K562 (cell line): ENCODE results near the gene RAB4B. TPM values are rescaled to one million over a fixed set of nuclear protein-coding genes. Genes with fewer than 3 reads are reported as not detected.

Experiments
- ATAC-seq: fragments of 200-7000 bp; cut with Tn5 transposase; 3 replicates; pipeline ENCODE4 v1.9.1; 2020; ENCODE audit warnings: moderate library complexity
- BruUV-seq: library from RNA; stranded (reverse); fragments of 400-500 nt; replicated peaks from 2 replicates; lab custom pipeline; 2021; lab: Mats Ljungman, UMichigan
- CTCF ChIA-PET: fragments of 300-600 bp; formaldehyde crosslinking; extraction: SDS; loops from one replicate; lab custom pipeline; 2021; ENCODE audit warnings: low intra/inter-chr PET ratio; lab: Yijun Ruan, JAX
- POLR2A ChIA-PET: fragments of 300-600, 350-650 bp; sonication (Branson Sonifier 250); formaldehyde crosslinking; extraction: SDS; loops from one replicate; lab custom pipeline; 2021; ENCODE audit warnings: antibody characterized with exemption, inconsistent platforms; lab: Yijun Ruan, JAX
- DNase-seq, 4 experiments: peaks; one replicate each; pipeline versions ENCODE4 v3.0.0 to v3.0.0-alpha.2; 2011 to 2018; ENCODE audit warnings: low spot score in 3 of 4, mixed read lengths in 3 of 4; ENCODE audit errors: extremely low read depth in 1 of 4
- FAIRE-seq: peaks from 2 replicates; lab custom pipeline; 2011; peaks lifted over from hg19 to GRCh38; lab: Jason Lieb, UNC
- H2AFZ ChIP-seq: 2 replicates; pipeline ENCODE4 v1.6.0; 2011; ENCODE audit warnings: low read depth, low read length, control low read depth, inconsistent platforms
- H3K27ac ChIP-seq: fragments of 200-600 bp; 3 replicates; pipeline ENCODE4 v1.8.0; 2011; ENCODE audit warnings: low read depth, mild to moderate bottlenecking, control low read depth, inconsistent platforms, low read length, moderate library complexity, mixed read lengths; ENCODE audit errors: extremely low read depth
- H3K27me3 ChIP-seq, 2 experiments: fragments of 300-600 bp in 1 of 2; 2 replicates in 1 of 2; 3 replicates in 1 of 2; pipeline versions ENCODE4 v1.6.0 to v1.8.0; 2011; ENCODE audit warnings: inconsistent platforms in 2 of 2, low read length in 2 of 2, mild to moderate bottlenecking in 1 of 2, mixed read lengths in 1 of 2, moderate library complexity in 1 of 2; ENCODE audit not compliant: control insufficient read depth in 2 of 2, insufficient read depth in 2 of 2
- H3K36me3 ChIP-seq: fragments of 300-600 bp; 3 replicates; pipeline ENCODE4 v1.8.0; 2011; ENCODE audit warnings: mild to moderate bottlenecking, low read length, inconsistent platforms; ENCODE audit not compliant: control insufficient read depth, insufficient read depth
- H3K4me1 ChIP-seq, 2 experiments: fragments of 200-600 bp in 1 of 2; replicated peaks in 1 of 2; 2 replicates in 1 of 2; 3 replicates in 1 of 2; pipeline versions ENCODE4 v1.5.1 to v1.8.0; 2011; ENCODE audit warnings: inconsistent platforms in 2 of 2, low read length in 2 of 2, mild to moderate bottlenecking in 1 of 2, mixed read lengths in 1 of 2, moderate library complexity in 1 of 2; ENCODE audit not compliant: control insufficient read depth in 2 of 2, insufficient read depth in 2 of 2
- H3K4me2 ChIP-seq: 2 replicates; pipeline ENCODE4 v1.6.1; 2011; ENCODE audit warnings: low read length, control low read depth, inconsistent platforms, mixed read lengths; ENCODE audit not compliant: insufficient read depth
- H3K4me3 ChIP-seq: fragments of 200-600 bp; sonication (generic), shearing (Covaris generic); 2 replicates; pipeline ENCODE4 v1.5.1; 2016; ENCODE audit warnings: control low read depth, inconsistent platforms
- H3K79me2 ChIP-seq: fragments of 200-600 bp; 3 replicates; pipeline ENCODE4 v1.8.0; 2011; ENCODE audit warnings: low read length, inconsistent platforms; ENCODE audit not compliant: control insufficient read depth, insufficient read depth
- H3K9ac ChIP-seq, 2 experiments: 2 replicates each; pipeline versions ENCODE4 v1.6.0 to v1.6.1; 2011; ENCODE audit warnings: low read depth in 2 of 2, low read length in 2 of 2, control low read depth in 1 of 2, inconsistent platforms in 1 of 2, mild to moderate bottlenecking in 1 of 2, mixed read lengths in 1 of 2; ENCODE audit not compliant: insufficient read depth in 1 of 2
- H3K9me1 ChIP-seq: one replicate; pipeline ENCODE4 v1.6.0; 2011; ENCODE audit warnings: inconsistent platforms, mild to moderate bottlenecking, low read length, moderate library complexity; ENCODE audit not compliant: control insufficient read depth, insufficient read depth
- H3K9me3 ChIP-seq: replicated peaks from 2 replicates; pipeline ENCODE4 v1.5.1; 2011; ENCODE audit warnings: low read depth, low read length, inconsistent platforms; ENCODE audit not compliant: control insufficient read depth, insufficient read depth
- H4K20me1 ChIP-seq: replicated peaks from 2 replicates; pipeline ENCODE4 v1.6.1; 2011; ENCODE audit warnings: low read length, inconsistent platforms, mixed read lengths; ENCODE audit not compliant: control insufficient read depth, insufficient read depth
- BCOR ChIP-seq: fragments of 450-650 bp; IDR thresholded peaks from 2 replicates; pipeline ENCODE4 v1.6.1; 2016
- CREM ChIP-seq: IDR thresholded peaks from 2 replicates; pipeline ENCODE4 v1.6.1; 2014; ENCODE audit warnings: antibody characterized with exemption, low read depth
- GTF2A2 ChIP-seq: IDR thresholded peaks from 2 replicates; pipeline ENCODE4 v1.6.1; 2016; ENCODE audit warnings: mild to moderate bottlenecking, missing genetic modification characterization, missing compliant biosample characterization
- KAT8 ChIP-seq: fragments of 450-650 bp; IDR thresholded peaks from 2 replicates; pipeline ENCODE4 v1.6.1; 2016; ENCODE audit warnings: low read depth, mild to moderate bottlenecking
- MEF2A ChIP-seq: IDR thresholded peaks from 2 replicates; pipeline ENCODE4 v1.6.1; 2011; ENCODE audit warnings: low read depth, mild to moderate bottlenecking, low read length, moderate library complexity; ENCODE audit not compliant: control insufficient read depth
- NFRKB ChIP-seq: fragments of 450-650 bp; IDR thresholded peaks from 2 replicates; pipeline ENCODE4 v1.6.1; 2016; ENCODE audit warnings: low read depth
- POLR2G ChIP-seq: fragments of 200-400 bp; formaldehyde crosslinking; IDR thresholded peaks from 2 replicates; pipeline ENCODE4 v1.6.1; 2017; ENCODE audit warnings: low read depth, mild to moderate bottlenecking, antibody characterized with exemption, low read length, moderate library complexity
- RBFOX2 ChIP-seq: fragments of 200-400 bp; formaldehyde crosslinking; IDR thresholded peaks from 2 replicates; pipeline ENCODE4 v1.6.1; 2017; ENCODE audit warnings: low read depth, mild to moderate bottlenecking, low read length, moderate library complexity
- SMAD3 ChIP-seq: fragments of 450-650 bp; formaldehyde crosslinking; conservative IDR thresholded peaks from 2 replicates; pipeline ENCODE4 v1.4.0; 2020; ENCODE audit warnings: mild to moderate bottlenecking
- SNIP1 ChIP-seq: fragments of 450-650 bp; IDR thresholded peaks from 2 replicates; pipeline ENCODE4 v1.7.1; 2017; ENCODE audit warnings: low read depth, mild to moderate bottlenecking
- SOX6 ChIP-seq: fragments of 450-650 bp; IDR thresholded peaks from 2 replicates; pipeline ENCODE4 v1.6.1; 2014; ENCODE audit warnings: mild to moderate bottlenecking
- ZNF175 ChIP-seq: fragments of 200-800 bp; sonication (Bioruptor generic); IDR thresholded peaks from 2 replicates; pipeline ENCODE4 v1.6.1; 2016; ENCODE audit warnings: low read depth, mild to moderate bottlenecking, missing genetic modification characterization, missing compliant biosample characterization
- ZNF282 ChIP-seq: sonication (generic); formaldehyde crosslinking; IDR thresholded peaks from 2 replicates; pipeline ENCODE4 v1.8.1; 2023; ENCODE audit warnings: missing genetic modification reagents
- ZNF717 ChIP-seq: fragments of 250-450 bp; sonication (Bioruptor Pico); IDR thresholded peaks from 2 replicates; pipeline ENCODE4 v1.5.0; 2021
- WGBS: fragments of 100-300 bp; shearing (Covaris generic); methylation state at CpG from one replicate; pipeline ENCODE4 v1.1.6; 2016; ENCODE audit warnings: low coverage, mixed read lengths; ENCODE audit not compliant: insufficient coverage; ENCODE audit errors: missing lambda C conversion rate; 5-methylcytosine and 5-hydroxymethylcytosine counted together
- in situ Hi-C: fragments of 300-500 bp; cut with MboI; formaldehyde crosslinking; loops from 4 replicates; pipeline ENCODE4 v1.15.0; 2018; ENCODE audit warnings: inconsistent platforms, mixed read lengths
- intact Hi-C: fragments of 100-400 bp; cut with micrococcal nuclease; formaldehyde crosslinking; loops from 2 replicates; pipeline ENCODE4 v1.14.2; 2022
- polyA plus RNA-seq, 8 experiments: library from polyadenylated mRNA; depleted of rRNA in 4 of 8; stranded (reverse) in 5 of 8; unstranded in 3 of 8; fragments of >200 nt; fragmentation: Nextera tagmentation in 2 of 8; fragmentation: Illumina TruSeq in 1 of 8; extraction: Ambion mirVana in 2 of 8; extraction: Trizol in 1 of 8; gene quantifications; 2 replicates each; pipeline versions ENCODE4 v1.2.1 to v1.2.3, GENCODE V29; 2011 to 2014; ENCODE audit warnings: inconsistent platforms in 1 of 8, missing spikeins in 1 of 8
- total RNA-seq, 7 experiments: library from RNA; depleted of rRNA in 6 of 7; stranded (reverse); fragments of >200 nt in 6 of 7; fragmentation: Illumina TruSeq in 2 of 7; extraction: Trizol in 2 of 7; gene quantifications; 2 replicates each; pipeline versions ENCODE4 v1.2.1 to v1.2.3, GENCODE V29; 2011 to 2021; ENCODE audit warnings: low replicate concordance in 1 of 7
- TF ChIP-seq, protein P1 (sequence below), 2 experiments: fragments of 150-350 bp in 1 of 2; IDR thresholded peaks; 2 replicates each; pipeline ENCODE4 v1.6.1; 2012 to 2016; ENCODE audit warnings: low read depth in 2 of 2, low read length in 2 of 2, mild to moderate bottlenecking in 1 of 2, moderate library complexity in 1 of 2
- TF ChIP-seq, protein P2 (sequence below), 2 experiments: fragments of 450-650 bp; IDR thresholded peaks; 2 replicates each; pipeline ENCODE4 v1.6.1; 2016
- TF ChIP-seq, protein P3 (sequence below): sonication (generic); formaldehyde crosslinking; IDR thresholded peaks from 2 replicates; pipeline ENCODE4 v1.8.1; 2023; ENCODE audit warnings: mild to moderate bottlenecking, missing genetic modification reagents

Gene RAB4B
- total and polyA plus RNA-seq, 9 of the 15 experiments (the other 6 are each of a cell fraction or from before 2014, with no cell fraction given): 0.28 to 20.4 (median 9.0) TPM

GRCh38 chr19:40822161-40822560 lies 44.1 kb downstream of the RAB4B start:
- Histone ChIP-seq H3K9me3 (no peaks in the 10 kb centered on the region), H3K4me2 (no peak overlapping the region; the same call in 1 of the 2 replicates), H3K36me3 (0 out of 3 replicates have a peak, but pooled peaks cover 2% of the 10 kb centered on the region), H3K4me3 (no peak overlapping the region), H2AFZ (no peak overlapping the region), H3K79me2 (peaks cover 3% of the 10 kb centered on the region; the same call in 1 of the 3 replicates), H3K9me1 (peaks cover 3% of the 10 kb centered on the region), H3K27ac (peak overlapping the region; percentile 84), H3K4me1 (peaks cover 45 to 59% of the 10 kb centered on the region in 2 experiments), H4K20me1 (no peaks in the 10 kb centered on the region), H3K27me3 (no peaks in the 10 kb centered on the region), H3K9ac (peak overlapping the region; percentile 46 to 84; a peak in 3 of 4 replicates)
- DNase-seq (no peak), ATAC-seq (no peak), FAIRE-seq (no peak)
- in situ Hi-C loops (no loop called here), intact Hi-C loops (loop anchor here (2.0 to 5.0 kb wide), 3 partner anchors 43 to 160 kb away; no protein-coding TSS in a partner anchor)
- 62% methylated on average over 17 of the region's 22 CpGs for WGBS
- ChIA-PET POLR2A (no interaction called here), CTCF (no interaction called here)
- no TSS peak for BruUV-seq
- TF ChIP-seq, protein P1, sequence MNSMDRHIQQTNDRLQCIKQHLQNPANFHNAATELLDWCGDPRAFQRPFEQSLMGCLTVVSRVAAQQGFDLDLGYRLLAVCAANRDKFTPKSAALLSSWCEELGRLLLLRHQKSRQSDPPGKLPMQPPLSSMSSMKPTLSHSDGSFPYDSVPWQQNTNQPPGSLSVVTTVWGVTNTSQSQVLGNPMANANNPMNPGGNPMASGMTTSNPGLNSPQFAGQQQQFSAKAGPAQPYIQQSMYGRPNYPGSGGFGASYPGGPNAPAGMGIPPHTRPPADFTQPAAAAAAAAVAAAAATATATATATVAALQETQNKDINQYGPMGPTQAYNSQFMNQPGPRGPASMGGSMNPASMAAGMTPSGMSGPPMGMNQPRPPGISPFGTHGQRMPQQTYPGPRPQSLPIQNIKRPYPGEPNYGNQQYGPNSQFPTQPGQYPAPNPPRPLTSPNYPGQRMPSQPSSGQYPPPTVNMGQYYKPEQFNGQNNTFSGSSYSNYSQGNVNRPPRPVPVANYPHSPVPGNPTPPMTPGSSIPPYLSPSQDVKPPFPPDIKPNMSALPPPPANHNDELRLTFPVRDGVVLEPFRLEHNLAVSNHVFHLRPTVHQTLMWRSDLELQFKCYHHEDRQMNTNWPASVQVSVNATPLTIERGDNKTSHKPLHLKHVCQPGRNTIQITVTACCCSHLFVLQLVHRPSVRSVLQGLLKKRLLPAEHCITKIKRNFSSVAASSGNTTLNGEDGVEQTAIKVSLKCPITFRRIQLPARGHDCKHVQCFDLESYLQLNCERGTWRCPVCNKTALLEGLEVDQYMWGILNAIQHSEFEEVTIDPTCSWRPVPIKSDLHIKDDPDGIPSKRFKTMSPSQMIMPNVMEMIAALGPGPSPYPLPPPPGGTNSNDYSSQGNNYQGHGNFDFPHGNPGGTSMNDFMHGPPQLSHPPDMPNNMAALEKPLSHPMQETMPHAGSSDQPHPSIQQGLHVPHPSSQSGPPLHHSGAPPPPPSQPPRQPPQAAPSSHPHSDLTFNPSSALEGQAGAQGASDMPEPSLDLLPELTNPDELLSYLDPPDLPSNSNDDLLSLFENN (IDR thresholded peaks at IDR 0.05; ENCODE audit: low read depth in 2 of 2, low read length in 2 of 2): no peak
- TF ChIP-seq ZNF175 (CRISPR knock-in tag) (no peak), GTF2A2 (tag) (no peak), ZNF717 (CRISPR knock-in tag) (no peak), KAT8 (no peak), SMAD3 (no peak), CREM (no peak), RBFOX2 (peak; percentile 38; the same call in 1 of the 2 replicates), ZNF282 (CRISPR knock-in tag) (0 out of 2 replicates have a peak, but pooled peaks have one; percentile 34), MEF2A (no peak), SNIP1 (no peak), SOX6 (no peak), POLR2G (peak; percentile 30; the same call in 1 of the 2 replicates), BCOR (no peak), NFRKB (0 out of 2 replicates have a peak, but pooled peaks have one; percentile 21)
- TF ChIP-seq, protein P2, sequence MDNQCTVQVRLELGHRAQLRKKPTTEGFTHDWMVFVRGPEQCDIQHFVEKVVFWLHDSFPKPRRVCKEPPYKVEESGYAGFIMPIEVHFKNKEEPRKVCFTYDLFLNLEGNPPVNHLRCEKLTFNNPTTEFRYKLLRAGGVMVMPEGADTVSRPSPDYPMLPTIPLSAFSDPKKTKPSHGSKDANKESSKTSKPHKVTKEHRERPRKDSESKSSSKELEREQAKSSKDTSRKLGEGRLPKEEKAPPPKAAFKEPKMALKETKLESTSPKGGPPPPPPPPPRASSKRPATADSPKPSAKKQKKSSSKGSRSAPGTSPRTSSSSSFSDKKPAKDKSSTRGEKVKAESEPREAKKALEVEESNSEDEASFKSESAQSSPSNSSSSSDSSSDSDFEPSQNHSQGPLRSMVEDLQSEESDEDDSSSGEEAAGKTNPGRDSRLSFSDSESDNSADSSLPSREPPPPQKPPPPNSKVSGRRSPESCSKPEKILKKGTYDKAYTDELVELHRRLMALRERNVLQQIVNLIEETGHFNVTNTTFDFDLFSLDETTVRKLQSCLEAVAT (IDR thresholded peaks at IDR 0.05): 0 out of 4 replicates have a peak, but pooled peaks of 1 of the 2 experiments have one; percentile 25
- TF ChIP-seq, protein P3, sequence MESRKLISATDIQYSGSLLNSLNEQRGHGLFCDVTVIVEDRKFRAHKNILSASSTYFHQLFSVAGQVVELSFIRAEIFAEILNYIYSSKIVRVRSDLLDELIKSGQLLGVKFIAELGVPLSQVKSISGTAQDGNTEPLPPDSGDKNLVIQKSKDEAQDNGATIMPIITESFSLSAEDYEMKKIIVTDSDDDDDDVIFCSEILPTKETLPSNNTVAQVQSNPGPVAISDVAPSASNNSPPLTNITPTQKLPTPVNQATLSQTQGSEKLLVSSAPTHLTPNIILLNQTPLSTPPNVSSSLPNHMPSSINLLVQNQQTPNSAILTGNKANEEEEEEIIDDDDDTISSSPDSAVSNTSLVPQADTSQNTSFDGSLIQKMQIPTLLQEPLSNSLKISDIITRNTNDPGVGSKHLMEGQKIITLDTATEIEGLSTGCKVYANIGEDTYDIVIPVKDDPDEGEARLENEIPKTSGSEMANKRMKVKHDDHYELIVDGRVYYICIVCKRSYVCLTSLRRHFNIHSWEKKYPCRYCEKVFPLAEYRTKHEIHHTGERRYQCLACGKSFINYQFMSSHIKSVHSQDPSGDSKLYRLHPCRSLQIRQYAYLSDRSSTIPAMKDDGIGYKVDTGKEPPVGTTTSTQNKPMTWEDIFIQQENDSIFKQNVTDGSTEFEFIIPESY (CRISPR knock-in tag): peak; percentile 85
